Astrocyte of the cerebellum (primary cell): Measurements from ENCODE around the gene MAPK7.

ENCODE experiments used
- DNase-seq: peaks from one replicate; pipeline ENCODE4 v3.0.0-alpha.2; 2011; ENCODE audit warnings: low read depth
- H3K4me3 ChIP-seq: 2 replicates; pipeline ENCODE4 v1.5.1; 2011; ENCODE audit warnings: mild to moderate bottlenecking, low read depth, low read length, moderate library complexity
- CTCF ChIP-seq: IDR thresholded peaks from 2 replicates; pipeline ENCODE4 v1.5.1; 2012; ENCODE audit warnings: low read length, low read depth, moderate library complexity, mild to moderate bottlenecking; ENCODE audit errors: missing control alignments
- in situ Hi-C: cut with HindIII; loops from 2 replicates; pipeline ENCODE4 v1.10.0; 2017; ENCODE audit warnings: low sequenced_read_pairs

The MAPK7 gene

GRCh38 chr17:19332371-19333131 is 45.7 kb upstream of the MAPK7 start:
- H3K4me3 ChIP-seq = no peak overlapping the region
- no peak for TF ChIP-seq CTCF
- in situ Hi-C loops = no loop called here
- DNase-seq = no peak

GRCh38 chr17:19333132-19333440 is 45.2 kb upstream of the MAPK7 start:
- no peak for TF ChIP-seq CTCF
- DNase-seq = no peak
- in situ Hi-C loops = no loop called here
- H3K4me3 ChIP-seq = no peak overlapping the region

GRCh38 chr17:19333736-19334290 is 44.5 kb upstream of the MAPK7 start:
- no peak for DNase-seq
- H3K4me3 ChIP-seq = no peak overlapping the region
- in situ Hi-C loops = no loop called here
- no peak for TF ChIP-seq CTCF

DNA sequence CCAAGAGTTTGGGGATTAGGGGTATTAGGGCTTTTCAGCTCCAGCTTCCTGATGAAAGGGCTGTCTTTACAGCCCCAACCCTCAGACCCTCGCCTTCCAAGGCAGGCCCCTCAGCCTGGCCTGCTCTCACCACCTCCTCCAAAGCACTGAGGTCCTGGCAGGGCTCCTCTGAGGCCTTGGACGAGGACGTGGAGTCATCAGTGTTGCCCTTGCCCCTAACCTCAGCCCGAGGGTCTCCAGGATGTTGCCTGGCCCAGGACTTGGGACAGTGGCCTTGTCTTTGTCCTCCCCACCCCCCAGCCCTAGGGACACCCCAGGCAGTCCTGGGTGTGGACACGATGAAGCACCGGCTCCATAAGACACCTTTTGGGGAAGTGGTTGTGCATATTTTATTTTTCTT is 44.0 kb upstream of the MAPK7 start:
- no peak overlapping the region for H3K4me3 ChIP-seq
- in situ Hi-C loops = no loop called here
- no peak for DNase-seq
- no peak for TF ChIP-seq CTCF

- DNase-seq = no peak
- TF ChIP-seq CTCF = no peak
- in situ Hi-C loops = no loop called here
- no peak overlapping the region for H3K4me3 ChIP-seq
These were observed 42.2 kb upstream of the MAPK7 start for GRCh38 chr17:19335951-19336631.

DNA sequence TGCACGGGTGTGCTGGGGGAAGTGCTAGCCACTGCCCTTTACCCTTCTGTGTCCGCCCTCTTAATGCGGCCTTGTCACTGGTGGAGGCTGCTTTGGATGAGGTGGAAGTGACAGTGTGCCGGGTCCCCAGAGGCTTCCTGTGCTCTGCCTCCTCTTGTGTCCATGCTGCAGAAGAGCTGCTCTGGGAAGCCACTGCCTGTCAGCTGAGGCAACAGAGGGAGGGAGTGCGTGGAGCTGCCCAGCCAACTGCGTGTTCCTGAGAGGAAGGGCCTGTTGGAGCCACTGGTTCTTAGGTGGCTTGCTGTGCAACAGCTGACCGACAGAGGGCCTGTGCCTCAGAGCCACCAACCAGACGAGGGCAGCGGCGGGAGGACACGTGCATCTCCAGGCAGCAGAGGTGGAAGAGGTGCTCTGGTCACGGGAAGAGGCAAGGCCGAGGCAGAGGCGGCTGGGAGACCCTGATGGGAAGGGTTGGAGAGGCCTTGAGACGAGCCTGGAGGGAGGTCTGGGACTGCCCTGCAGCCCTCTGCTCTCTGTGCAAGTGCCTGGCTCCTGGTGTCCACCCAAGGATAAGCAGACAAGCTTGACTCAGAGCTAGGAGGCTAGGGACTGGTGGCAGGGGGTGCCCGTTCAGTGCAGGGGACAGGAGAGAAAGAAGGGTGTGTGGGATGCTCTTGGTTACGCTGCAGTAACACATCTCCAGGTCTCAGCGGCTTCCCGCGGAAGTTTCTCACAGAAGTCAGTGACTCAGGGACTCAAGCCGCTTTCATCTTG is 41.2 kb upstream of the MAPK7 start:
- no peak for DNase-seq
- TF ChIP-seq CTCF = peak; percentile 78
- in situ Hi-C loops = no loop called here
- H3K4me3 ChIP-seq = no peak overlapping the region
